ENCODE results near the gene SIRPA. TPM values are rescaled to one million over a fixed set of nuclear protein-coding genes. Genes with fewer than 3 reads are reported as not detected.
A peak's percentile ranks its signal among the peaks of the same experiment; 100 is the strongest.

SIRPA gene
- total RNA-seq = 10 to 100 TPM; 39.7 to 42.1 TPM
- long read RNA-seq, donor 1, full-length matches to known transcripts = 1 of 16 reads
- long read RNA-seq, donor 1, partial matches to known transcripts = 13 of 16 reads
- long read RNA-seq, donor 1, other reads (novel, unspliced or antisense) = 2 of 16 reads
- long read RNA-seq, donor 2, full-length matches to known transcripts = 6 of 25 reads
- long read RNA-seq, donor 2, partial matches to known transcripts = 19 of 25 reads
- long read RNA-seq, donor 2, other reads (novel, unspliced or antisense) = 0 of 25 reads

DNA sequence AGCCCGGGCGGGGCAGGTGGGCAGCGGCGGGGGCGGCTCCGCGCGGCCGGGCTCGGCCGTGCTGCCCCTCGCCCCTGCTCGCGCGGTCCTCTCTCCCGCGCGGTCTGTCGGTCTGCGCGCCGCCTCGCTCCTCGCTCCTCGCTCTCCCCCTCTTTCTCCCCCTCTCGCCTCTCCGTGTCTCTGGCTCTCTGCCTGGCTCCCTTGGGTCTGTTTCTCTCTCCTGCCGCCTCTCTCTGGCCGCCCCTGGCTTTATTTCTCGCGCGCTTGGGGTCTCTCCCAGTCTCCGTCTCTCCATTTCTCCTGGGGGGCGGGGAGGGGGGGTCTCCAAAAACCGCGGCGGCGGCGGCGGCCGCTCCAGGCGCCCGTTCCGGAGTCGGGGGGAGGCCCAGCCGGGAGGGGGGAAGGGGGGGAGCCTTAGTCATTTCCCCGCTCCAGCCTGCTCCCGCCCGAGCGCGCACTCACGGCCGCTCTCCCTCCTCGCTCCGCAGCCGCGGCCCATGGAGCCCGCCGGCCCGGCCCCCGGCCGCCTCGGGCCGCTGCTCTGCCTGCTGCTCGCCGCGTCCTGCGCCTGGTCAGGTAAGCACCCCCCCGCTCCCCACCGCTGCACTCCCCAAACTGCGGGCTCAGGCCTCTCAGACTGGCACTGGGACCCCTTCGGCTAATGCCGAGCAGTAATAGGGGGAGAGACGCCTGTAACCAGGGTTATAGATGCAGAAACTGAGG, at the start of gene SIRPA:
Gene SIRPA, plus strand, starts transcription at position 457 of the 723 bp plus-strand sequence. Its CDS starts 41 bp downstream, at position 498.
- intact Hi-C loops (cut with DNase I) = loop anchor here in 1 of 2 donors (10.0 kb wide), 1 partner anchor 90 kb away; no protein-coding TSS in a partner anchor
- peak; percentile 91 for DNase-seq (ENCODE audit: low spot score)

DNA sequence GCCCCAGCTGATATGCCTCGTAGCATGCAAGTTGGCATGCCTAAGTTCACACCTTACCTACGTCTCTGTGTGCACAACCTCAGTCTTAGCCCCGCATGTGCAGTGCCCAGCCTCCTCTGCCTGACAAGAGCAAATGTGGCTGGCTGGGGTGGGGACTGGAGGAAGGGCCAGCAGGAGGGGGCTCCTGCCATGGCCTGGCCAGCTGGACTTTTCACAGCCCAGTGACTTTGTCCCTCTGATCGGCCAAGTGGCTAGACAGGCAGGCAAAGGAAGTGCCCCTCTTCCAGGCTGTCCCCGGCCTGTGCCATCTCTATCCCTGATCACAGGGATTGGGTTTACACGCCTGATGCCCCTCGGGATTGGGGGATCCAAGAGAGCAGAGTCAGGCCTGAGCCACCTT, 49.5 kb upstream of the SIRPA start:
- no peak for DNase-seq (ENCODE audit: low spot score)
- intact Hi-C loops (cut with DNase I) = loop anchor here in 1 of 2 donors (5.0 kb wide), 1 partner anchor 648 kb away; no protein-coding TSS in a partner anchor

DNA sequence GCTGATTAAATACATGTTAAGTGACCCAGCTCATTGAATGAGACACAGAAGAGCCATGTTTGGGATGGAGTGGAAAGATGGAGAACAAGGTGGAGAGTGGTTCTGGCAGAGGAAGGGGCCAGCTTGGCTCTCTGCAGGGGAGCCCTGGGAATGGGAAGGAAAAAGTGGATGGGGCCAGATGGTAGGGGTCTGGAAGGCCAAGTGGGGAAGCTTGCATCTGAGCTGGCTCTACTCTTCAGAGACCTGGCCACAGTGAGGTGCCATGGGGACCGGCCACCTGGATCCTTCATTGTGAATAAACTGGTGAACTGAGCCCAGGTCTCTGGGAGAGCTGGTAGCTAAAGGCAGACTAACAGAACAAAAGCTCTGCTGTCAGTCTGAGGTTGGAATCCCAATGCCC, 48.9 kb upstream of the SIRPA start:
- DNase-seq (ENCODE audit: low spot score) = no peak
- intact Hi-C loops (cut with DNase I) = loop anchor here in 1 of 2 donors (5.0 kb wide), 1 partner anchor 649 kb away; no protein-coding TSS in a partner anchor

DNA sequence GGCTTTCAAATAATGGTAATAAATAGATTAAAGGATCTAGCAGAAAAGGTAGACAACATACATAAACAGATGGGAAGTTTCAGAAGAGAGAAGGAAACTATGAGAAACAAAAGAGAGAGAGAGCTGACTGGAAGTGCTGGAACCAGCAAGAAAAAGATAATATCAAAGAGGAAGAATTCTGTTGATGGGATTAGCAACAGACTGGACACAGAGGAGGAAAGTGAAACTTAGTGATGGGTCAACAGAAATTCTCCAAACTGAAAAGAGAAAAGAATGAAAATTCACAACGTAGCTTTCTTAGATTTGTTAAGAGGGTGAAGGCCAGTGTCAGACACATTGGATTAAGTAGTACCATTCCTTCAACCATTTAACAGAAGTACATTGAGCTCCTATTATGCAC, 48.3 kb upstream of the SIRPA start:
- DNase-seq (ENCODE audit: low spot score) = no peak
- intact Hi-C loops (cut with DNase I) = loop anchor here in 1 of 2 donors (1.0 to 5.0 kb wide), 2 partner anchors 45 to 650 kb away; no protein-coding TSS in a partner anchor

DNA sequence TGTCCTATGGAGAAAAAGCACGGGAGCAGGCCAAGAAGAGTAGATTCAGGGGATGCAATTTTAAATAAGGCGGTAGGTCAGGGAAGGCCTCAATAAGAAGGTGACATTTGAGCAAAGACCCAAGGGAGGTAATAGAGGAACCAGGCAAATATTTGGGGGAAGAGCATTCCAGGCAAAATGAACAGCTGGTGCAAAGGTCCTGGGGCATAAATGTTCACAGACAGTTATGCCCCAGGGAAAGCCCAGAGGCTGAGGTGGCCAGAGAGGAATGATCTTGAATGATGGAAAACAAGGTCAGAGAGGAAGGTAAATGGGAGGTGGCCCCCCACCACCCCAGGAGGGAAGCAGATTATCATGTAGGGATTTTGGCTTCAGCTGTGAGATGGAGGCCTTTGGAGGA, 47.4 kb upstream of the SIRPA start:
- DNase-seq (ENCODE audit: low spot score) = no peak
- intact Hi-C loops (cut with DNase I) = loop anchor here in 1 of 2 donors (1.0 to 5.0 kb wide), 2 partner anchors 45 to 650 kb away; no protein-coding TSS in a partner anchor

DNA sequence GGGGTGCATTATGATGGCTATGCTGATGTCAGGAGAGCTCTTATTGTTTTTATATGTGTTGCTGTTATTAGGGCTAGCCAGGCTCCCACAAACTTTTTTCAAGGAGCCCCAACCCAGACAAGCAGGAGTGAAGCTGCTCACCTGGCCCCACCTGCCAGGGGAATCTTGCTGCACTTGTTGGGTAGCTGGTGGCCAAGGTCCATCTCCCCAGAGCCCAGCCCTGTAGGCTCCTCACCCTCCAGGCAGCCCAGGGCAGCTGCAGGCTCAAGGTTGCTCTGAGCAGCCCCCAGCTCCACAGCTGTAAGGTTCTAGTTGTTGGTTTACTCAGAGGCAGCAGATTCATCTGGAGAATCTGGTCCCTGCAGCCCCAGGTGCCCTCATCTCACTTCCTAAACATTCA, 46.8 kb upstream of the SIRPA start:
- intact Hi-C loops (cut with DNase I) = loop anchor here in 1 of 2 donors (5.0 kb wide), 1 partner anchor 651 kb away; no protein-coding TSS in a partner anchor

DNA sequence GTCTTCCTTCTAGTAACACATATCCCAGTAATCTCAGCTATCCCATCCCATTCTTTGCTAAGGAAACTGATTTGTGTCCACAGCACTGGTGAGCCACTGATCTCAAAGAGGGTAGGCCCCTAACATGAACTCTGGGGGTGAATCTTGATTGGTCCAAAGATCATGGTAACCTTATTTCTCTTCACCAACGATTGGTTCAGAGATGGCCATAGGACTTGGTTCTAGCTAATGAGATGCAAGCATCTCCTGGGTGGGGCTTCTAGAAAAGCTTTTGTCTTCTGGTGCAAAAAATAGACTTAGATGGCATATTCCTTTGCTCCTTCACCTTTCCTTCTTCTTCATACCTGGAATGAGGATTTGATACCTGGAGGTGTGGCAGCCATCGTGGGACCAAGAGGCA, 43.8 kb upstream of the SIRPA start:
- intact Hi-C loops (cut with DNase I) = no loop called here
- no peak for DNase-seq (ENCODE audit: low spot score)

More for the DNA sequence above, 46.8 kb upstream of the SIRPA start:
- no peak for DNase-seq (ENCODE audit: low spot score)

DNA sequence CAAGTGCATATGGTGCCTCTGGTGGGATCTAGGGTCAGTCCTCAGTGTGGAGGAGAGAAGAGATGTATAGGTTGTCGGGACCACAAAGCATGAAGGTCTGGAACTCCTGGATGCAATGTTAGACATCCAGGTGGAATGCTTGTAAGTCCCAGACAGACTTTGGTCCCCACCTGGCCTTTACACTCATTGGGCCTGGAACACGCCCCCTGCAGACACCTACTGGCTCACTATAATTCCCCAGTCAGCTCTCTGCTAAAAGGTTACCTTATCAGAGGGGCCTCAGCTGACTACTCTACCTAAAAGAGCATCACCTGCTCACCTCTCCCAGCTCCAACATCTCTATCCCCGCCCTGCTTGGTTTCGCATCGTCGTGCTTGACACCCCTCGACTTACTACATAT, 41.7 kb upstream of the SIRPA start:
- no peak for DNase-seq (ENCODE audit: low spot score)
- intact Hi-C loops (cut with DNase I) = no loop called here

DNA sequence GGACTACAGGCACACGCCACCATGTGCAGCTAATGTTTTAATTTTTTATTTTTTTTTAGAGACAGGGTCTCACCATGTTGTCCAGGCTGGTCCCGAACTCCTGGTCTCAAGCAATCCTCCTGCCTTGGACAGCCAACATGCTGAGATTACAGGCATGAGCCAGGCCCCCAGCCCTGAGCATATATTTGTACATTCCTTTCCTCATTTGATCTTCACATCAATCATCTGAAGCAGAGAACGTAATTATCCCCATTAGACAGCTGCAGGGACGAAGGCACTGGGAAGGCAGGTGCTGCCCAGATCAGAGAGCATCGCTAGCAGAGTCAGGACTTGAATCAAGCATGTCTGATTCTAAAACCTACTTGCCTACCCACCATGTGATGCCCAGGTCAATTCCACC, 41.0 kb upstream of the SIRPA start:
- intact Hi-C loops (cut with DNase I) = no loop called here
- no peak for DNase-seq (ENCODE audit: low spot score)

DNA sequence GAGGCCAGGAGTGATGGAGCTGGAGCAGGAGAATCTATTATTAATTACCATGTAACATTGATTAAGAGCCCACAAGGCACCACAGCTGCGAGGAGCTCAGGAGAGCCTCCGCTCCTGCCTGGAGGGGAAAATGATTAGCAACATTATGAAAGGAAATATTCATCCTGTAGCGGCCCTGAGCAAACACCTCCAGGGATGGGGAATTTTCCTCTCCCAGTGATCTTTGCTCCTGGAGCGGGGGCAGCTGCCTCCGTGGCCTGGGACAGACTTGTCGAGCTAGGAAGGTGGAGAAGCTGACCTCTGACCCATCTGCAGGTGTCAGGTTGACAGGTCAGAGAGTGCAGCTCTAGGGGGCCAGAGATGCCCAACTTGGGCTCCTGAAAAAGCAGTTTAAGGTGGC, 40.1 kb upstream of the SIRPA start:
- no peak for DNase-seq (ENCODE audit: low spot score)
- intact Hi-C loops (cut with DNase I) = no loop called here

DNA sequence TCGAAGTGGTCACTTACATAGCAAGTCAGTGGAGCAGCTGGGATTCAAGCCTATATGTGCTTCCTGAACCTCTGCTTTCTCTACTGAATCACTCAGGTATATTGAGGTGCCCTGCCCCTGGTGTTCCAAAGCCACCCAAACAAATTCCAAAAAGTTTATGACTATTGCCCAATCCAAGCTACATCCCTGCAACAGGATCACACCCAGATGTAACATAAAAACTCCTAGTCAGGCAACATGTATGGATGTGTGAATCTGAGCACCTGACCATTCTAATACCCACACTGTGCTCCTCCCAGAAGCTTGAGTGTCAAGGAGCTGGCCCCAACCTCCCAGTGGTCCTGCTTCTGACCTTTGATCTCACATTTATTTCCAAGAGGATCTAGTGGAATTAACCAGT, 39.5 kb upstream of the SIRPA start:
- intact Hi-C loops (cut with DNase I) = no loop called here
- no peak for DNase-seq (ENCODE audit: low spot score)

DNA sequence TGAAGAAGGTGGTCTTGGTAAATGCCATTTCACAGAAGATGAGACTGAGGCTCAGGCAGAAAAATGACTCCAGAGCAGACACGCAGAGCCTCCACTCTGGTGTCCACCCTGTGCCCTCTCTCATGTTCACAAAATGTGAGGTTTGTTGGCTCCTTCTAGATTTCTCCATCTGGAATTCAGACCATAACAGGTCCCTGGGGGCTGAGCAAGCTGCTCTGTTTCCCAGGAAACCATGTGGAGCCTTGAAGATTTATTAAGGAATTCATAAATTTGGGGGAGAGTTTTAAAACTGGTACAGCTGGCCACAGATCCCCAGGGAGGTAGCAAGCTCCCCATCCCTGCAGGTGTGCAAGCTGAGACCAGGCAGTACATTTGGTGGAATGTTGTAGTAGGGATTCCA, 38.8 kb upstream of the SIRPA start:
- intact Hi-C loops (cut with DNase I) = no loop called here
- DNase-seq (ENCODE audit: low spot score) = no peak

DNA sequence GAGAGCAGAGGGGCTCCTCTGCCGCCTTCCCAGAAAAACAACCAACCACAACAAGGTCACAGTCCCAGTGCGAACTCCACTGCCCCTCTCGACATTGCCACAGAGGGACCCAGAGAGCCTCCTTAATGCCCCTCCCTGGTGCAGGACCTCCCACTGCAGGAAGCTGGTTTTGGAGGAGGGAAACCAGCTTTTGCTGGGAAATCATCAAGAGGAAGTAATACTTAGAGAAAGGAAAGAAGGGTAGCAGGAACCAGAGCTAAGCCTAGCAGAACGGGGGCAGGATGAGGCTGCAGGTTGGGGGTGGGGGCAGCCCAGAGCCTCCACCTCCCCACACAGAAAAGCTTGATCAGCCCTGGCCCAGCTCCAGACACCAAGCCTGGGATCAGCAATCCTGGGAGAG, 37.7 kb upstream of the SIRPA start:
- DNase-seq (ENCODE audit: low spot score) = no peak
- intact Hi-C loops (cut with DNase I) = no loop called here

DNA sequence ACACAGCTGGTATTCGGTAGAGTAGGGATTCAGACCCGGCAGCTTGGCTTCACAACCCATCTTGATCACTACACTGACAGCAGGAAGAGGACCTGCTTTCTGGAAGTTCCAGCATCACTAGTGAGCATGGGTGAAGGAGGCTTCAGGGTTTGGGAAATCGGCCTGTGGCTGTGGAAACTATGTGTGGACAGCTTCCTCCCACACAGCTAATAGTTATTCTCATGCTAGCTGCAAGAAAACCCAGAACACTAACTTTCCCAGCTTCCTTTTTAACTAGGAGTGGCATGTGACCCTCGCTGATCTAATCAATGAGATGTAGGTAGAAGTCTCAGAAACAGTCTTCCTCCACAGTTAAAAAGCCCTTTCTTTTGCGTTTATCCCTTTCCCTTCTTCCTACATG, 36.3 kb upstream of the SIRPA start:
- intact Hi-C loops (cut with DNase I) = no loop called here
- DNase-seq (ENCODE audit: low spot score) = no peak

DNA sequence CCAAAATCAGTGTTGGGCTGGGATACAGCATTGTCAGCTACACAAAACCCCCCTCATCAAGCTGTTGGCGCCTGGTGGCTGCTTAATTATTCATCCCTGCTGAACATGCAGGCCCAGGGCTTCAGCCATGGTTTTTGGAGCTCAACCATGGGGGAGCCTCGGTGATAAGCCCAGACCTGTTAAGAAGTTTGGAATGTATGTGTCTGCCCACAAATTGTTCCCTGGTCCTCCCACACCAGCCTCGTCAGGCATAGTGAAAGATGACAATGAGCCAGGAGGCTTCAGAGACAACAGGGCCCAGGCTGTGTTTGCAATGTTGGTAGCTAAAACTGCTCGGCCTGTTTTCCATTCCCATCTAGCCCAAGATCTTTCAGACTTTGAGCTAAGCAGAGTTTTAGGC, 34.8 kb upstream of the SIRPA start:
- DNase-seq (ENCODE audit: low spot score) = no peak
- intact Hi-C loops (cut with DNase I) = no loop called here

DNA sequence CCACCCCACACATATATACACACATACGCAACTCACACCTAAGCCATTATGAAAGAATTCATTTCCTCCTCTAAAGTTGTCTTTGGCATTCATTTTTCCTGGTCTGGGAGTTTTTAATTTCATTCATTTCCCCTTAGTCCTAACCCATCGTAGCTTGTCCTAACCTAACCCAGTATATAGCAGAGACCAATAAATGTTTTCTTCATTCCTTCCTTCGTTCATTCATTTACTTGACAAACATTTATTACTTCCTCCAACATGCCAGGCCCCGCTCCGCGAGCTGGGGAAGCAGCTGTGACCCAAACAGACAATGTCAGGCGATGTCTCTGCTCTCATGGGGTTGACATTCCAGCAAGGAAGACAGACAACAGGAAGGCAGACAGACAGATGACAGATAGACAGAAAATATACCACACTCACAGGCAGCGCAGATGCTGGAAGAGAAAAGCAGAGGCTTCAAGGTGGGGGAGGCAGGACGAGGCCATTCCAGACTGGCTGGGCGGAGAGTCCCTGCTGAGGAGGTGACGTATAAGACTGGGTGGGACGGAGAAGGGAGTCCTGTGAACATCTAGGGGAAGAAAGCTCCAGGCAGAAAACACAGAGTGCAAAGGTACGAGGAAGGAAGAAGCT, 33.7 kb upstream of the SIRPA start:
- no peak for DNase-seq (ENCODE audit: low spot score)
- intact Hi-C loops (cut with DNase I) = no loop called here

DNA sequence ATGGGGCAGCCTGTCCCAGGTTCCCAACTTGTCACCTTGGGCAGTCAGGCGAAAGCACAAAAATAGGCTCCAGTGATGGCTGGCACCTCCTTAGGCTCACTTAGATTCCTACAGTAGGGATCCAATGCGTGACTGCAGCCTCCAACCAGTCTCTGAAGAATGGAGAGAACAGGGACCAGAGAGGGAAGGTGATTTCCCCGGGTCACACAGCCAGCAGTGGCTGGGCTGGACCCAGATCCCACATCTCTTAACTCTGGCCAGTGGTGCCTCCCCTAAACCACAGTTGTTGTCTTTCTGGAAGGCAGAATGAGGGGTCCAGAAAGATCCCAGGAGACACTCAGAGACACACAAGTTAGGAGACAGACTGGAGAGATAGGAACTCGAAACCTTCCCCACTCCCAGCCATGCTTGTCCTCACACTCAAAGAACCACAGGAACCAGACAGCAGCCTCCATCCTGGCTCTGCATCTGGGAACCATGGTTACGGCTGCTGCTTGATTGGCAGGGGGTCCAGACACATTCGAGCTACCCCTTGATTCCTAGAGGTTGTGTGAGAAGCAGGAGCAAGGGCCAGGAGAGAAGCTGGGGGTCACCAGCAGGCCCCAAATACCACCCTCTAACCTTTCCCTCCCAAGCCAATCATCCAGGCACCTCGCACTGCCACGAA, 33.1 kb upstream of the SIRPA start:
- DNase-seq (ENCODE audit: low spot score) = no peak
- intact Hi-C loops (cut with DNase I) = no loop called here

DNA sequence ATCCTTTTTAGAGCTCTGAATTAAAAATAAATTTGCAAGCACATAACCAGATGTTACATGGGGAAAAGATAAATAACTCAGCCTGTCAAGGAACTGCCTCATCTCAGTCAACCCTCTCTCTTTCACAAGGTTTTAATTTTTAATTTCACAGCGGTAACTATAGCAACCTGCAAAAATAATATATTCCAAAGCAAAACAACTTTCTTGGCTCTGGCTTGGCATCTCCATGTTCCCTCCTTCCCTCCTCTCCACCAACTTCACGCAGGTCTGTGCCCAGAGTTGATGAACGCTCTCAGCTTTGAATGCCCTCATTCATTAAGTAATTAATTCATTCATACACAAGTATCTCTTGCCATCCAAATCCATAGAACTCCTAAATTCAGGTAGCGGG, 32.5 kb upstream of the SIRPA start:
- intact Hi-C loops (cut with DNase I) = no loop called here
- DNase-seq (ENCODE audit: low spot score) = no peak

DNA sequence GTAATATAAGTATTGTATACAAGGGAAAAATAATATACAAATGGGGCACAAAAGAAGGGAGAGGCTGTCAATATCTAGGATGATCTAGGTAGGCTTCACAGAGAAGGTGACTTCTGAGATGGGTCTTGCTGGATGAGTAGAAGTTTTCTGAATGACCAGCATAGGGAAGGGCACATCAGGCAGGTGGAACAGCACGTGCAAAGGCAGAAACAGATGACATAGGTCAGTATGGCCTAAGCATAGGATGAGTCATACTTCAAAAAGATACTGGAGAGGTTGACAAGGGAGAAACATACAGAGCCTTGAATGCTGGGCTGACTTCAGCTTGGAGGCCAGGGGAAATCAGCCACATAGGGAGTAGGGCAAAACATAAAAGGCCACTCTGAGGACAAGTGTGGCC, 31.9 kb upstream of the SIRPA start:
- intact Hi-C loops (cut with DNase I) = no loop called here
- no peak for DNase-seq (ENCODE audit: low spot score)

DNA sequence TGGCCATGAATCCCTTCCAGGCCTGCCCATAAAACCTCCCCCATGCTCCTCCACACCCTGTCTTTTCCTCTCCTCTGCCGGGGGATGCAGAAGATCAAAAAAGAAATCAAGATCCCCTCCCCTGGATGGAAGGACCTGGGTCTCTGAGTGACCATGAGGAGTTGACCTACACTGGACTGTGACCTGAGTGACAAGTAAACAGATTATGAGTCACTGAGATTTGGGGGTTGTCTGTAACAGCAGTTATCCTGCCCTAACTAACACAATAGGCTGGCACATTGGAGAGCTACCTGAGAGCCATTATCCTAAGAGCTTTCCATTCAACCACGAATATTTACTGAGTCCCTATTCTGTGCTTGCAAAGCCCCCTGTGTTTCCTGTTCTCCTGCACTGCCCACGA, 28.4 kb upstream of the SIRPA start:
- DNase-seq (ENCODE audit: low spot score) = no peak
- intact Hi-C loops (cut with DNase I) = no loop called here

All from posterior vena cava (tissue), 2 donors.